PC-3 (cell line): ENCODE data around the gene DENND2D. TPM values are rescaled to one million over a fixed set of nuclear protein-coding genes. Genes with fewer than 3 reads are reported as not detected.

Experiments
- ATAC-seq: fragments of 200-7000 bp; cut with Tn5 transposase; 2 replicates; pipeline ENCODE4 v1.9.1; 2020; ENCODE audit warnings: mild to moderate bottlenecking, moderate library complexity
- BruUV-seq: library from RNA; stranded (reverse); fragments of 400-500 nt; replicated peaks from 2 replicates; lab custom pipeline; 2021; lab: Mats Ljungman, UMichigan
- CTCF ChIA-PET: fragments of 300-600 bp; sonication (Branson Sonifier 250); formaldehyde crosslinking; loops from one replicate; lab custom pipeline; 2022; ENCODE audit warnings: antibody characterized with exemption; lab: Charles Lee
- POLR2A ChIA-PET: fragments of 300-600 bp; sonication (Branson Sonifier 250); formaldehyde crosslinking; loops from one replicate; lab custom pipeline; 2022; ENCODE audit warnings: antibody characterized with exemption; ENCODE audit not compliant: unreplicated experiment; lab: Charles Lee
- DNase-seq: peaks from one replicate; pipeline ENCODE4 v3.0.0-alpha.2; 2015
- H2AFZ ChIP-seq: fragments of 300-600 bp; sonication (generic); 2 replicates; pipeline ENCODE4 v1.6.0; 2016; ENCODE audit warnings: antibody characterized with exemption, low read length
- H3F3A ChIP-seq: fragments of 300-600 bp; sonication (generic); one replicate; pipeline ENCODE4 v1.6.0; 2017; ENCODE audit warnings: antibody characterized with exemption, low read length, control low read depth, mild to moderate bottlenecking; ENCODE audit not compliant: unreplicated experiment
- H3K27ac ChIP-seq: fragments of 300-600 bp; sonication (generic); 2 replicates; pipeline ENCODE4 v1.5.1; 2016; ENCODE audit warnings: mild to moderate bottlenecking, low read length
- H3K27me3 ChIP-seq: fragments of 300-600 bp; sonication (generic); 2 replicates; pipeline ENCODE4 v1.6.1; 2016; ENCODE audit warnings: low read length, mixed read lengths
- H3K36me3 ChIP-seq: fragments of 300-600 bp; sonication (generic); 2 replicates; pipeline ENCODE4 v1.6.1; 2016; ENCODE audit warnings: low read depth, mixed run types, low read length, mixed read lengths
- H3K4me1 ChIP-seq: fragments of 300-600 bp; sonication (generic); 2 replicates; pipeline ENCODE4 v1.5.1; 2016; ENCODE audit warnings: low read length; ENCODE audit not compliant: insufficient read depth
- H3K4me2 ChIP-seq: fragments of 300-600 bp; sonication (generic); 2 replicates; pipeline ENCODE4 v1.6.0; 2016; ENCODE audit warnings: low read length
- H3K4me3 ChIP-seq: fragments of 300-600 bp; sonication (generic); 2 replicates; pipeline ENCODE4 v1.5.1; 2016; ENCODE audit warnings: mild to moderate bottlenecking, low read length, mixed read lengths
- H3K79me2 ChIP-seq: fragments of 300-600 bp; sonication (generic); 2 replicates; pipeline ENCODE4 v1.6.1; 2017; ENCODE audit warnings: low read length, mixed read lengths
- H3K9ac ChIP-seq: fragments of 300-600 bp; sonication (generic); 2 replicates; pipeline ENCODE4 v1.6.0; 2016; ENCODE audit warnings: mild to moderate bottlenecking, low read length
- H3K9me2 ChIP-seq: fragments of 300-600 bp; sonication (generic); replicated peaks from 2 replicates; pipeline ENCODE4 v1.6.1; 2016; ENCODE audit warnings: mixed run types, low read length, mixed read lengths
- H3K9me3 ChIP-seq: fragments of 300-600 bp; sonication (generic); 2 replicates; pipeline ENCODE4 v1.6.1; 2016; ENCODE audit warnings: low read length, mixed read lengths
- H4K20me1 ChIP-seq: fragments of 300-600 bp; sonication (generic); 2 replicates; pipeline ENCODE4 v1.6.1; 2016; ENCODE audit warnings: low read length, mixed read lengths
- CTCF ChIP-seq: fragments of 300-600 bp; sonication (generic); conservative IDR thresholded peaks from 2 replicates; pipeline ENCODE4 v1.5.1; 2017; ENCODE audit warnings: antibody characterized with exemption, low read depth, mild to moderate bottlenecking, low read length
- EZH2 ChIP-seq: fragments of 300-600 bp; sonication (generic); IDR thresholded peaks from one replicate; pipeline ENCODE4 v1.6.1; 2017; ENCODE audit warnings: antibody characterized with exemption, mild to moderate bottlenecking, low read length; ENCODE audit not compliant: unreplicated experiment
- EZH2phosphoT487 ChIP-seq: fragments of 300-600 bp; sonication (generic); IDR thresholded peaks from 2 replicates; pipeline ENCODE4 v1.6.1; 2018; ENCODE audit warnings: mild to moderate bottlenecking, antibody characterized with exemption, low read length, borderline replicate concordance
- intact Hi-C: fragments of 100-400 bp; cut with micrococcal nuclease; formaldehyde crosslinking; loops from 2 replicates; pipeline ENCODE4 v1.9.0; 2023
- total RNA-seq: library from RNA; depleted of rRNA; stranded (reverse); fragments of >200 nt; gene quantifications from 2 replicates; pipeline ENCODE4 v1.2.3, GENCODE V29; 2014

Gene DENND2D
- total RNA-seq, 1 experiment from 2014 or later: 4.0 TPM

- Histone ChIP-seq H3K4me1 (no peaks in the 10 kb centered on the region), H3K27ac (no peak overlapping the region), H3K9ac (no peak overlapping the region), H3K4me2 (no peak overlapping the region), H3K27me3 (no peaks in the 10 kb centered on the region), H3K9me2 (no peaks in the 10 kb centered on the region), H4K20me1 (no peaks in the 10 kb centered on the region), H3K4me3 (no peak overlapping the region), H3K9me3 (no peaks in the 10 kb centered on the region), H2AFZ (no peak overlapping the region), H3K36me3 (no peaks in the 10 kb centered on the region; the same call in 1 of the 2 replicates), H3K79me2 (no peaks in the 10 kb centered on the region), H3F3A (no peaks in the 10 kb centered on the region)
- intact Hi-C loops: no loop called here
- TF ChIP-seq EZH2phosphoT487: no peak
- TF ChIP-seq CTCF: no peak
- TF ChIP-seq EZH2: no peak
- no peak for DNase-seq
- POLR2A ChIA-PET: interaction anchor here (0.6 kb wide), 1 partner anchor 9 kb away, joined by 4 read pairs; no protein-coding TSS in a partner anchor
- no TSS peak for BruUV-seq
- CTCF ChIA-PET: no interaction called here
- no peak for ATAC-seq
Measured at GRCh38 chr1:111192658-111193519, 7.6 kb downstream of the DENND2D start.

GRCh38 chr1:111192074-111192473 lies 8.4 kb downstream of the DENND2D start:
- Histone ChIP-seq H3K79me2 (no peaks in the 10 kb centered on the region), H3K9me3 (no peaks in the 10 kb centered on the region), H3K27me3 (no peaks in the 10 kb centered on the region), H3K9me2 (no peaks in the 10 kb centered on the region), H3F3A (no peaks in the 10 kb centered on the region), H3K4me3 (no peak overlapping the region), H2AFZ (no peak overlapping the region), H3K4me1 (no peaks in the 10 kb centered on the region), H3K36me3 (peaks cover 3% of the 10 kb centered on the region; the same call in 1 of the 2 replicates), H4K20me1 (no peaks in the 10 kb centered on the region), H3K4me2 (no peak overlapping the region), H3K27ac (no peak overlapping the region), H3K9ac (no peak overlapping the region)
- DNase-seq (no peak), ATAC-seq (no peak)
- TF ChIP-seq EZH2 (no peak), CTCF (no peak), EZH2phosphoT487 (no peak)
- intact Hi-C loops: no loop called here
- ChIA-PET CTCF (no interaction called here), POLR2A (no interaction called here)
- no TSS peak for BruUV-seq

- DNase-seq (no peak), ATAC-seq (no peak)
- no peak overlapping the region for H3K9ac ChIP-seq
- no TSS peak for BruUV-seq
- POLR2A ChIA-PET: no interaction called here
- intact Hi-C loops: no loop called here
- no peak for TF ChIP-seq CTCF
- no peak for TF ChIP-seq EZH2phosphoT487
- no peak for TF ChIP-seq EZH2
- H3K9me3 ChIP-seq: no peaks in the 10 kb centered on the region
- no peaks in the 10 kb centered on the region for H3K79me2 ChIP-seq
- H3K27me3 ChIP-seq: no peaks in the 10 kb centered on the region
- no peak overlapping the region for H3K4me2 ChIP-seq
- no peaks in the 10 kb centered on the region for H4K20me1 ChIP-seq
- H3F3A ChIP-seq: no peaks in the 10 kb centered on the region
- no peaks in the 10 kb centered on the region for H3K4me1 ChIP-seq
- no peak overlapping the region for H2AFZ ChIP-seq
- CTCF ChIA-PET: no interaction called here
- H3K36me3 ChIP-seq: peaks cover 9% of the 10 kb centered on the region; the same call in 1 of the 2 replicates
- no peak overlapping the region for H3K27ac ChIP-seq
- H3K9me2 ChIP-seq: no peaks in the 10 kb centered on the region
- no peak overlapping the region for H3K4me3 ChIP-seq
Measured at GRCh38 chr1:111191496-111191895, 8.9 kb downstream of the DENND2D start.
